ENCODE measurements around the gene ADRB2.

DNA sequence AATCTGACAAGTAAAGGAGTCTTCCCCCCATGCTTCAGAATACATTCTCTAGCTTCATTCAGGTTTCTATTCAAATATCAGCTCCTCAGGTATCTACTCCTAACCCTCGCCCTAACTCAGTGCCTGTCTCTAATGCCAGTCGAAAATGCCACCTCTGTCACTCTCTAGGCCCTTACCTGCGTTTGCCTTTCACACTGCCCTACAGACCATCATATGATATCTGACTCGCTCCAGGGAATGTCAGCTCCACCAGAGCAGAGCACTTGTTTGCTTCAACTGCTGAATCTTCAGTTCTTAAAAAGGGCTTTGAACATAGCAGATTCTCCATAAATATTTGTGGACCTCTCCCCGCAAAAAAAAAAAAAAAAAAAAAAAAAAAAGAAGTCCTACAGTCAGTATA is 46.7 kb downstream of the ADRB2 start:
- no peak for TF ChIP-seq CTCF (conservative IDR thresholded peaks at IDR 0.05; ENCODE audit: low read length)
- no peak for TF ChIP-seq EZH2phosphoT487 (IDR thresholded peaks at IDR 0.05; ENCODE audit: borderline replicate concordance, low read depth, low read length)
